Progenitor cell of endocrine pancreas (in vitro differentiated cells): ENCODE measurements around the gene TLX2. TPM values are rescaled to one million over a fixed set of nuclear protein-coding genes. Genes with fewer than 3 reads are reported as not detected.
"Not testable (repeated sequence)": the region's sequence is repeated elsewhere in the genome, so short reads cannot be mapped to it uniquely, and the experiment has no call there.

Experiments
- DNase-seq: peaks from one replicate; pipeline ENCODE4 v3.0.0; 2021; ENCODE audit warnings: low spot score; ENCODE audit not compliant: unreplicated experiment
- H3K27ac Mint-ChIP-seq: 2 replicates; pipeline ENCODE4 v1.8.0; 2021; ENCODE audit warnings: mild to moderate bottlenecking, moderate library complexity, mixed read lengths
- H3K27me3 Mint-ChIP-seq: 2 replicates; pipeline ENCODE4 v1.8.0; 2021; ENCODE audit warnings: mixed read lengths
- H3K36me3 Mint-ChIP-seq: 2 replicates; pipeline ENCODE4 v1.8.0; 2022; ENCODE audit warnings: mixed read lengths; ENCODE audit not compliant: insufficient read depth
- H3K4me1 Mint-ChIP-seq: 2 replicates; pipeline ENCODE4 v1.8.0; 2021; ENCODE audit warnings: low read depth, mixed read lengths
- H3K4me3 Mint-ChIP-seq: 2 replicates; pipeline ENCODE4 v1.8.0; 2021; ENCODE audit warnings: low read depth, mild to moderate bottlenecking, moderate library complexity, mixed read lengths
- H3K9me3 Mint-ChIP-seq: 2 replicates; pipeline ENCODE4 v1.8.0; 2021; ENCODE audit warnings: low read depth, mixed read lengths
- total RNA-seq: library from RNA; stranded (reverse); gene quantifications from 2 replicates; pipeline ENCODE4 v1.2.1, GENCODE V29; 2021
- TF ChIP-seq, protein P1 (sequence below): fragments of 200-600 bp; sonication (generic); IDR thresholded peaks from one replicate; pipeline ENCODE4 v1.5.0; 2021; ENCODE audit warnings: antibody characterized with exemption, mild to moderate bottlenecking; ENCODE audit not compliant: unreplicated experiment

TLX2 gene
- total RNA-seq, 1 donor from 2014 or later, result not detected

DNA sequence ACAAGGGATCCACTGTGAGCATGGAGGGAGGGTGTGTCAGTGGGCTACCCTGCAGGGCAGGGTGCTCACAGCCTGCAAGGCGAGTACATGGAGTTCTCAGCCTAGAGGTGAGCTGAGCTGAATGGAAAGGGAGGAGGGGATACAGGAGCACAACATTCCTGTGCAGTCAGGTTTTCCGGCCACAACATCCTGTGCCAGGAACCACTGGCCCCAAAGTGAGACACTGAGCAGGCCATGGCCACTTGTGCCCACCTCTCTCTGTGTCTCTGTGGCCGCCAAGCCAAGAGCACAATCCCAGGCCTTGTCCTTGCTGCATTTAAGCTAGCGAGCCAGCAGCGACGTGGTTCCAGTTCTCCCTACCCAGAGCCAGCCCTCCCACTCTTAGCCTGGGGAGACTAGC, 46.3 kb downstream of the TLX2 start:
- H3K27ac Mint-ChIP-seq, result no peak overlapping the region
- H3K9me3 Mint-ChIP-seq, result no peaks in the 10 kb centered on the region
- no peak for DNase-seq
- TF ChIP-seq, protein P1, sequence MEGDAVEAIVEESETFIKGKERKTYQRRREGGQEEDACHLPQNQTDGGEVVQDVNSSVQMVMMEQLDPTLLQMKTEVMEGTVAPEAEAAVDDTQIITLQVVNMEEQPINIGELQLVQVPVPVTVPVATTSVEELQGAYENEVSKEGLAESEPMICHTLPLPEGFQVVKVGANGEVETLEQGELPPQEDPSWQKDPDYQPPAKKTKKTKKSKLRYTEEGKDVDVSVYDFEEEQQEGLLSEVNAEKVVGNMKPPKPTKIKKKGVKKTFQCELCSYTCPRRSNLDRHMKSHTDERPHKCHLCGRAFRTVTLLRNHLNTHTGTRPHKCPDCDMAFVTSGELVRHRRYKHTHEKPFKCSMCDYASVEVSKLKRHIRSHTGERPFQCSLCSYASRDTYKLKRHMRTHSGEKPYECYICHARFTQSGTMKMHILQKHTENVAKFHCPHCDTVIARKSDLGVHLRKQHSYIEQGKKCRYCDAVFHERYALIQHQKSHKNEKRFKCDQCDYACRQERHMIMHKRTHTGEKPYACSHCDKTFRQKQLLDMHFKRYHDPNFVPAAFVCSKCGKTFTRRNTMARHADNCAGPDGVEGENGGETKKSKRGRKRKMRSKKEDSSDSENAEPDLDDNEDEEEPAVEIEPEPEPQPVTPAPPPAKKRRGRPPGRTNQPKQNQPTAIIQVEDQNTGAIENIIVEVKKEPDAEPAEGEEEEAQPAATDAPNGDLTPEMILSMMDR, result no peak
- peaks cover 39% of the 10 kb centered on the region for H3K27me3 Mint-ChIP-seq
- no peak overlapping the region for H3K4me3 Mint-ChIP-seq
- H3K36me3 Mint-ChIP-seq, result no peaks in the 10 kb centered on the region
- H3K4me1 Mint-ChIP-seq, result peaks cover 6% of the 10 kb centered on the region

DNA sequence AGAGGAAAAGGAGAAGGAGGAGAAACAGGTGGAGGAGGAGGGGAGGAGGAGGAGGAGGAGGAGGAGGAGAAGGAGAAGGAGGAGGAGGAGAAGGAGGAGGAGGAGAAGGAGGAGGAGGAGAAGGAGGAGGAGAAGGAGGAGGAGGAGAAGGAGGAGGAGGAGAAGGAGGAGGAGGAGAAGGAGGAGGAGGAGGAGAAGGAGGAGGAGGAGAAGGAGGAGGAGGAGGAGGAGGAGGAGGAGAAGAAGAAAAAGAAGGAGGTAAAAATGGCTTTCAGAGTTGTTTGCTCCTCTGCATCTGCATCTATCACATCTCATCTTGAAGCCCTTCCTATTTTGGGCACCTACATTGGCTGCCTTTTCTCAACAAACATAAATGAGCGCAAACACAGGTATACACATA, 46.8 kb downstream of the TLX2 start:
- not testable (repeated sequence) for H3K36me3 Mint-ChIP-seq, DNase-seq, H3K4me3 Mint-ChIP-seq, H3K27ac Mint-ChIP-seq, H3K4me1 Mint-ChIP-seq, H3K9me3 Mint-ChIP-seq
- peaks cover 44% of the 10 kb centered on the region for H3K27me3 Mint-ChIP-seq

DNA sequence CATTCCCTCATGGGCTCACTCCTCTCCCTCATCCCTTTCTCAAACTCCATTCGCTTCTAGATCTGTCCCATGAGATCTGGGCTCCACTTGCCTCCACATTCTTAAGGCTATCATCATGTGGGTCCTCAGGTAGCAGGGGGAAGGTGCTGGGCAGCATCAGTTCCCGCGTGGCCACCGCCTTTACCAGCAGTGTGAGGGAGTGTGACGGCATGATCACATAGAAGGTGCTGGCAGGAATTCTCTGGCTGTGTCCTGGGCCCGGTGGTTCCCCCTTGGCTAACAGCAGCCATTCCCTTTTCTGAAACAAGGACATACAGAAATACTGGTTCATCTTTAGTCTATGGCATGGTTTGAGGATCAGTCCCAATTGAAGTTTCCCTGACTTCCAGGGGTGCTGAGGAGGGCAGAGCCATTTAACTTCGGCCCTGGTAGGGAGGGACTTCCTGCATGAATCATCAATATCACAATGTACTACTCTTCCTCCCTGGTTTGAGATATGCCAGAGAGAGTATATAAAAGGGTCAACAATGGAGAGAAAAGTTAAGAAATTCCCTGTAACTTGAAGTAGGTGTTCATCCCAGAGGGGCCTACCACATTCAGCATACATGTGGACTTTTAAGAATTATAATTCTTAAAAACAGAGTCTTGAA, 48.0 kb downstream of the TLX2 start:
- no peak overlapping the region for H3K27ac Mint-ChIP-seq
- no peaks in the 10 kb centered on the region for H3K36me3 Mint-ChIP-seq
- TF ChIP-seq, protein P1, result no peak
- DNase-seq, result no peak
- H3K4me3 Mint-ChIP-seq, result no peak overlapping the region
- peaks cover 47% of the 10 kb centered on the region for H3K27me3 Mint-ChIP-seq
- no peaks in the 10 kb centered on the region for H3K9me3 Mint-ChIP-seq
- peaks cover 6% of the 10 kb centered on the region for H3K4me1 Mint-ChIP-seq

DNA sequence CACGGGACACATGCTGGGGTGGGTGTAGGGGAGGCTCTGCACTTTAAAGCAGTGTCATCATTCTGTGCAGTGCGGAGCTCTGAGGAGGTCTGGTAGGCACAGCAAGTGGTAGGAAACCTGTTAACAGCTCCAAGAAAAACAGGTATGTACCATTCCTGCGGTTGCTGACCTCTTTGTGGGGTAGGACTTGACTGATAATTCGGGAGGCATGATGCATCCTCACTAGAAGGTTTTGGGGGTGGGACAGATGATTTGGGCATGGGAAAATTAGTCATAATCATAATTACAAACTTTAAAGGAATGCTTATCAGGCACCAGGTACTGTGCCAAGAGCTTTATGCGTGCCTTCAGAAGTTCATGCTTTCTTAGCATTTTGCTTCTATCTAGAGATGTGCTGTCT, 50.0 kb downstream of the TLX2 start:
- H3K27me3 Mint-ChIP-seq, result peaks cover 51% of the 10 kb centered on the region

DNA sequence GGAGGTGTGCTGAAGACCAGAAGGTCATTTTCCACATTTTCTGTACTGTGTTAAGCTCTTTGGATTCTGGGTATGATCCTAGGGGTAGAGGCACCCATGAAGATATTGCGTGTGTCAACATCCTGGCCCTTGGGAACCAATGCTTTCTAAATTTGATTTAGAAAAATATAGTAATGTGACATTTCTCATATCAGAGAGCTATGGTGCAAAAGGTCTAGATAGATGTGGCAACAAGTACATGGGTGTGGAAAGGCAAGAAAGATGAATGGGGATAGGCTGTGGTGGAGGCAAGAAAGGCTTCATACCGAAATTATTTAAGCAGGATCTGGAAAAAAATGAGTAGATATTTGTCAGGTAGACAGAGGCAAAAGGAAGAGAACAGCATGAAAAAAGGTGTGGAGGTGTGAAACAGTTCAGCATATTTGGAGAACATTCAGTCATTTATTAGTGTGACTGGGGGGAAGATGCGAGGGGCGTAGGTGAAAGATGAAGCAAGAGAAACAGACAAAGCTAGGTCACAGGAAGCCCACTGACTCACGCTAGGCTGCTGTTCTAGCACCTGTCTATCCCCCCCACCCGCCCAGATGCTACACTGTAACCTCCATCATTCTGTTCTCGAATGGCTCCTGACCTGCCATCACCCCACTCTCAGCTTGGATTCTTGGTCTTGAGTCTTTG, 52.0 kb downstream of the TLX2 start:
- no peak overlapping the region for H3K27ac Mint-ChIP-seq
- TF ChIP-seq, protein P1, result no peak
- no peaks in the 10 kb centered on the region for H3K9me3 Mint-ChIP-seq
- H3K27me3 Mint-ChIP-seq, result peaks cover 38% of the 10 kb centered on the region
- H3K4me1 Mint-ChIP-seq, result no peaks in the 10 kb centered on the region
- DNase-seq, result no peak
- H3K36me3 Mint-ChIP-seq, result no peaks in the 10 kb centered on the region
- H3K4me3 Mint-ChIP-seq, result no peak overlapping the region

More for the DNA sequence above, 50.0 kb downstream of the TLX2 start:
- no peaks in the 10 kb centered on the region for H3K4me1 Mint-ChIP-seq
- TF ChIP-seq, protein P1, result no peak
- H3K36me3 Mint-ChIP-seq, result no peaks in the 10 kb centered on the region
- no peak overlapping the region for H3K27ac Mint-ChIP-seq
- no peak for DNase-seq
- no peaks in the 10 kb centered on the region for H3K9me3 Mint-ChIP-seq
- H3K4me3 Mint-ChIP-seq, result no peak overlapping the region

DNA sequence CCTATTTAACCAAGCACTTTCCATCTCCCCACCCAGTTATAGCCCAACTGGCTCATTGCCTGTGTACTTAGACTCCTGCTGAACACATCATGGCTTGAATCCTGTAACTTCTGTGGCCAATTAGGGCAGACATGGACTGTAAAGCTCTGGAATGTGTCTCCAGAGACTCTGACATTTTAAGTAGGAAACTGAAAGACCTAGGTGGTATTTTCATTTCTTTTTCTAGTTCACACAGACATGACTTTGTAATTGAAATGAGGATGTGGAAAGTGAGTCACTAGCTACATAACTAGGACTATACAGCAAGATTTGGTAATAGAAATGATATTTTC, 52.5 kb downstream of the TLX2 start:
- no peaks in the 10 kb centered on the region for H3K4me1 Mint-ChIP-seq
- H3K4me3 Mint-ChIP-seq, result no peak overlapping the region
- H3K9me3 Mint-ChIP-seq, result no peaks in the 10 kb centered on the region
- no peaks in the 10 kb centered on the region for H3K36me3 Mint-ChIP-seq
- no peak overlapping the region for H3K27ac Mint-ChIP-seq
- peaks cover 33% of the 10 kb centered on the region for H3K27me3 Mint-ChIP-seq
- TF ChIP-seq, protein P1, result no peak
- no peak for DNase-seq
